Measurements from ENCODE around the gene MAGI1.

DNA sequence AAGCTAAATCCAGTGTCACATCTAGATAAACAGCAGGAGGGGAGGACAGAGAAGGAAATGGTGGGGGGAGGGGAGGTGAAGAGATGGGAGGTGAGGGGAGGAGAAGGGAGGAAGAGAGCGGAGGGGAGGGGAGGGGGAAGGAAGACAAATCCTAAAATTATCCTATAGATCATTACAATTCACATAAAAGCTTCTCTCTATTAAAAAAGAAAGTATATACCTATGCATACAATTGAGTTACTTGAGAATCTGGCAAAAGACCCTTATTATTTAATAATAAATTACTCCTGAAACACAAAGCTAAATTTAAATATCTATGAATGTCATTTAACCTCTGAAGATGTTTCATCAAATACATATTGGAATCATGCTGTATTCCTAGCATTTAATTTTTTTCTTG, 303.9 kb downstream of the MAGI1 start:
- TF ChIP-seq, protein P1, sequence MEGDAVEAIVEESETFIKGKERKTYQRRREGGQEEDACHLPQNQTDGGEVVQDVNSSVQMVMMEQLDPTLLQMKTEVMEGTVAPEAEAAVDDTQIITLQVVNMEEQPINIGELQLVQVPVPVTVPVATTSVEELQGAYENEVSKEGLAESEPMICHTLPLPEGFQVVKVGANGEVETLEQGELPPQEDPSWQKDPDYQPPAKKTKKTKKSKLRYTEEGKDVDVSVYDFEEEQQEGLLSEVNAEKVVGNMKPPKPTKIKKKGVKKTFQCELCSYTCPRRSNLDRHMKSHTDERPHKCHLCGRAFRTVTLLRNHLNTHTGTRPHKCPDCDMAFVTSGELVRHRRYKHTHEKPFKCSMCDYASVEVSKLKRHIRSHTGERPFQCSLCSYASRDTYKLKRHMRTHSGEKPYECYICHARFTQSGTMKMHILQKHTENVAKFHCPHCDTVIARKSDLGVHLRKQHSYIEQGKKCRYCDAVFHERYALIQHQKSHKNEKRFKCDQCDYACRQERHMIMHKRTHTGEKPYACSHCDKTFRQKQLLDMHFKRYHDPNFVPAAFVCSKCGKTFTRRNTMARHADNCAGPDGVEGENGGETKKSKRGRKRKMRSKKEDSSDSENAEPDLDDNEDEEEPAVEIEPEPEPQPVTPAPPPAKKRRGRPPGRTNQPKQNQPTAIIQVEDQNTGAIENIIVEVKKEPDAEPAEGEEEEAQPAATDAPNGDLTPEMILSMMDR (IDR thresholded peaks at IDR 0.05) = no peak
- TF ChIP-seq POLR2AphosphoS5 (IDR thresholded peaks at IDR 0.05; ENCODE audit: insufficient read depth in 1 of 2, low read depth in 1 of 2) = no peak

Measured in vagina (tissue), 2 donors.